Fibroblast of mammary gland (primary cell): ENCODE measurements around the gene LHX1.

Source experiments
- DNase-seq: peaks from one replicate; pipeline ENCODE4 v3.0.0-alpha.2; 2010; ENCODE audit warnings: low read depth
- H3K4me3 ChIP-seq: 2 replicates; pipeline ENCODE4 v1.5.1; 2011; ENCODE audit warnings: low read depth, mild to moderate bottlenecking, low read length, moderate library complexity; ENCODE audit not compliant: control insufficient read depth
- TF ChIP-seq, protein P1 (sequence below): conservative IDR thresholded peaks from 2 replicates; pipeline ENCODE4 v1.5.1; 2011; ENCODE audit warnings: low read depth, low read length, inconsistent platforms; ENCODE audit not compliant: control insufficient read depth, insufficient read depth

The LHX1 gene

GRCh38 chr17:36894177-36894576, 43.1 kb upstream of the LHX1 start:
- H3K4me3 ChIP-seq = no peak overlapping the region
- no peak for DNase-seq
- TF ChIP-seq, protein P1, sequence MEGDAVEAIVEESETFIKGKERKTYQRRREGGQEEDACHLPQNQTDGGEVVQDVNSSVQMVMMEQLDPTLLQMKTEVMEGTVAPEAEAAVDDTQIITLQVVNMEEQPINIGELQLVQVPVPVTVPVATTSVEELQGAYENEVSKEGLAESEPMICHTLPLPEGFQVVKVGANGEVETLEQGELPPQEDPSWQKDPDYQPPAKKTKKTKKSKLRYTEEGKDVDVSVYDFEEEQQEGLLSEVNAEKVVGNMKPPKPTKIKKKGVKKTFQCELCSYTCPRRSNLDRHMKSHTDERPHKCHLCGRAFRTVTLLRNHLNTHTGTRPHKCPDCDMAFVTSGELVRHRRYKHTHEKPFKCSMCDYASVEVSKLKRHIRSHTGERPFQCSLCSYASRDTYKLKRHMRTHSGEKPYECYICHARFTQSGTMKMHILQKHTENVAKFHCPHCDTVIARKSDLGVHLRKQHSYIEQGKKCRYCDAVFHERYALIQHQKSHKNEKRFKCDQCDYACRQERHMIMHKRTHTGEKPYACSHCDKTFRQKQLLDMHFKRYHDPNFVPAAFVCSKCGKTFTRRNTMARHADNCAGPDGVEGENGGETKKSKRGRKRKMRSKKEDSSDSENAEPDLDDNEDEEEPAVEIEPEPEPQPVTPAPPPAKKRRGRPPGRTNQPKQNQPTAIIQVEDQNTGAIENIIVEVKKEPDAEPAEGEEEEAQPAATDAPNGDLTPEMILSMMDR = no peak

GRCh38 chr17:36894925-36895324, 42.4 kb upstream of the LHX1 start:
- H3K4me3 ChIP-seq = no peak overlapping the region
- TF ChIP-seq, protein P1 = no peak
- no peak for DNase-seq

DNA sequence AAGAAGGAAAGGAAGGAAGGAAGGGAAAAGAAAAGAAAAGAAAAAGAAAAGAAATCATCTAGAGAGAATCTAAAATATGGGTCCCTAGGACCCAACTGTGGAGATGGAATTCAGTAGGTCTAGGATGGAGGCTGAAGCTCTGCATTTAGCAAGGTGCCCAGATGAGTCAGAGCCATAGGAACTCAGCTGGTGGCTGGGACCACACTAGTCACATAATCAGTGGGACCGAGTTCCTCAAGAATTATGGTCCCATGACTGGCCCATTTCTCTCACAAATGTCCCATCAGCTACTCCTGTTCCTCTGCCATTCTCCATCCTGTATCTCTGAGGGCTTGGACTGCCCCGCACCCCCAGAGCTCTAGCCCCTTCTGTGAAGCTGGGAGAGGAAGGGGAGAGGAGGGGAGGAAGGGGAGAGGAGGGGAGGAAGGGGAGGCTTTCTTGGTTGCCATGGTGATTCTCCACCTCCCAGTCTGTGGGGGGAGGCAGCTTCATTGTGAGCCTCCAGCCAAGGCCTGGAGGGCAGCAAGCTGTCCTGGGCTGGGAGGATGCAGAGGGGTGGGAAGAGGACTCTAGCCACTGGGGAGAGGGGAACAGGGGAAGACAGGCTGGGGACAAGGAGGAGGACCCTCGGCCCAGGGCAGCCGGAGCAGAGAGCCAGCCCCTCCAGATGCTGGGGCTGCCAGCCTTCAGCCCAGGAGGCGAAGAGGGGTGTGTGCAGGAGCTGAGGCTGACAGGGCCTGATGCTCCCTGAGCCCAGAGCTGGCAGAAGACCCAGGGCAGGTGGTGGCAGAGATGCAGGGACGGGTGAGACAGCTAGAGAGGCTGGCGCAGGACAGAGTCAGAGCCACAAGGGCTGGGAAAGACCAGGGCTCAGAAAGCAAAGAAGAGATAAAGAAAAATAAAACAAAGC, 37.8 kb upstream of the LHX1 start:
- no peak for DNase-seq
- TF ChIP-seq, protein P1 = no peak
- no peak overlapping the region for H3K4me3 ChIP-seq

- H3K4me3 ChIP-seq = no peak overlapping the region
- TF ChIP-seq, protein P1 = no peak
- DNase-seq = no peak
Observed at GRCh38 chr17:36900160-36900512, 37.1 kb upstream of the LHX1 start.

GRCh38 chr17:36901506-36901905, 35.8 kb upstream of the LHX1 start:
- no peak overlapping the region for H3K4me3 ChIP-seq
- TF ChIP-seq, protein P1 = no peak
- peak; percentile 1 for DNase-seq

DNA sequence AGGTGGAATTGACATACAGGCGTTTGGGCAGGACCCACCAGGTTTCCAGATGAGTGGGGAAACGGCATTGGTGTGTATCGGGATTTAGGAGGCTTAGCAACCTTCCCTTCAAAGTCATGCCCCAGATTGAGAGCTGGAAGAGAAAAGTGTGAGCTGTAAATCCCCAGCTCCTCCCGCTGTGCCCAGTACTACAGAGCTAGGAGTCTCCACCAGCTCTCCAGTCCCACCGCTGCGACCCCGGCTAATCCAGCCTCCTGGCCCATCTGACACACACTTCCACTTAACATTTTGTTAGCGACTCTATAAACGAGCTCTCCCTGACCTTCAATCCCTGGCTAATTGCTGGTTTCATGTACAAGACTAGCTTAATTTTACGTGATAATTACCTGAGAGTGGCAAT, 29.9 kb upstream of the LHX1 start:
- DNase-seq = no peak
- H3K4me3 ChIP-seq = no peak overlapping the region
- TF ChIP-seq, protein P1 = no peak
